SJCRH30 (cell line): ENCODE measurements around the gene SLC66A2. TPM values are rescaled to one million over a fixed set of nuclear protein-coding genes. Genes with fewer than 3 reads are reported as not detected.

Experiments
- DNase-seq, 2 experiments: peaks; one replicate each; pipeline ENCODE4 v3.0.0-alpha.2; 2015 to 2020
- H3K27ac ChIP-seq: fragments of 250-450 bp; sonication (Bioruptor Pico); 2 replicates; pipeline ENCODE4 v1.5.1; 2020; ENCODE audit warnings: mild to moderate bottlenecking, moderate library complexity
- H3K27me3 ChIP-seq: fragments of 250-450 bp; sonication (Bioruptor Pico); 2 replicates; pipeline ENCODE4 v1.5.1; 2020; ENCODE audit warnings: mild to moderate bottlenecking, moderate library complexity
- H3K36me3 ChIP-seq: fragments of 250-450 bp; sonication (Bioruptor Pico); 2 replicates; pipeline ENCODE4 v1.5.1; 2020; ENCODE audit warnings: mild to moderate bottlenecking, moderate library complexity
- H3K4me1 ChIP-seq: fragments of 250-450 bp; sonication (Bioruptor Pico); 2 replicates; pipeline ENCODE4 v1.5.1; 2020; ENCODE audit warnings: mild to moderate bottlenecking, moderate library complexity
- H3K4me3 ChIP-seq: fragments of 250-450 bp; sonication (Bioruptor Pico); 2 replicates; pipeline ENCODE4 v1.5.1; 2020; ENCODE audit warnings: mild to moderate bottlenecking, moderate library complexity
- H3K9me3 ChIP-seq: fragments of 250-450 bp; sonication (Bioruptor Pico); replicated peaks from 2 replicates; pipeline ENCODE4 v1.5.1; 2020; ENCODE audit warnings: mild to moderate bottlenecking, moderate library complexity
- total RNA-seq: library from RNA; depleted of rRNA; stranded (reverse); fragments of >200 nt; shearing (Covaris generic); gene quantifications from 2 replicates; pipeline ENCODE4 v1.2.3, GENCODE V29; 2014

SLC66A2 gene
- total RNA-seq, 1 experiment from 2014 or later = 16.3 TPM

- no peaks in the 10 kb centered on the region for H3K9me3 ChIP-seq
- H3K4me1 ChIP-seq = no peaks in the 10 kb centered on the region
- no peak overlapping the region for H3K27ac ChIP-seq
- H3K4me3 ChIP-seq = no peak overlapping the region
- no peak for DNase-seq
- H3K27me3 ChIP-seq = no peaks in the 10 kb centered on the region
- H3K36me3 ChIP-seq = no peaks in the 10 kb centered on the region
These were observed 34.8 kb downstream of the SLC66A2 start for GRCh38 chr18:79916546-79917168.

- no peaks in the 10 kb centered on the region for H3K9me3 ChIP-seq
- H3K27me3 ChIP-seq = no peaks in the 10 kb centered on the region
- no peaks in the 10 kb centered on the region for H3K36me3 ChIP-seq
- no peak overlapping the region for H3K4me3 ChIP-seq
- no peaks in the 10 kb centered on the region for H3K4me1 ChIP-seq
- no peak overlapping the region for H3K27ac ChIP-seq
- no peak for DNase-seq
These were observed 35.3 kb downstream of the SLC66A2 start for GRCh38 chr18:79916128-79916494.

- Histone ChIP-seq H3K36me3 (no peaks in the 10 kb centered on the region), H3K27me3 (no peaks in the 10 kb centered on the region), H3K4me3 (no peak overlapping the region), H3K27ac (no peak overlapping the region), H3K4me1 (no peaks in the 10 kb centered on the region), H3K9me3 (no peaks in the 10 kb centered on the region)
- no peak for DNase-seq
These were observed 36.0 kb downstream of the SLC66A2 start for GRCh38 chr18:79915161-79916127.

GRCh38 chr18:79914614-79915160, 36.8 kb downstream of the SLC66A2 start:
- Histone ChIP-seq H3K4me3 (no peak overlapping the region), H3K9me3 (no peaks in the 10 kb centered on the region), H3K36me3 (no peaks in the 10 kb centered on the region), H3K27ac (no peak overlapping the region), H3K27me3 (no peaks in the 10 kb centered on the region), H3K4me1 (no peaks in the 10 kb centered on the region)
- DNase-seq = no peak

GRCh38 chr18:79912994-79913831, 38.2 kb downstream of the SLC66A2 start:
- DNase-seq = no peak
- Histone ChIP-seq H3K9me3 (no peaks in the 10 kb centered on the region), H3K36me3 (0 out of 2 replicates have a peak, but pooled peaks cover 2% of the 10 kb centered on the region), H3K4me1 (no peaks in the 10 kb centered on the region), H3K4me3 (no peak overlapping the region), H3K27ac (no peak overlapping the region), H3K27me3 (no peaks in the 10 kb centered on the region)

- Histone ChIP-seq H3K27me3 (no peaks in the 10 kb centered on the region), H3K27ac (no peak overlapping the region), H3K36me3 (0 out of 2 replicates have a peak, but pooled peaks cover 2% of the 10 kb centered on the region), H3K9me3 (no peaks in the 10 kb centered on the region), H3K4me3 (no peak overlapping the region), H3K4me1 (no peaks in the 10 kb centered on the region)
- DNase-seq = no peak
These were observed 39.0 kb downstream of the SLC66A2 start for GRCh38 chr18:79912409-79912991.

- Histone ChIP-seq H3K27ac (no peak overlapping the region), H3K4me1 (no peaks in the 10 kb centered on the region), H3K36me3 (0 out of 2 replicates have a peak, but pooled peaks cover 2% of the 10 kb centered on the region), H3K9me3 (no peaks in the 10 kb centered on the region), H3K27me3 (no peaks in the 10 kb centered on the region), H3K4me3 (no peak overlapping the region)
- peak in 1 of 2 experiments; percentile 16 for DNase-seq
These were observed 39.8 kb downstream of the SLC66A2 start for GRCh38 chr18:79911344-79912270.

GRCh38 chr18:79910563-79911343, 40.7 kb downstream of the SLC66A2 start:
- Histone ChIP-seq H3K27me3 (no peaks in the 10 kb centered on the region), H3K4me3 (no peak overlapping the region), H3K36me3 (0 out of 2 replicates have a peak, but pooled peaks cover 2% of the 10 kb centered on the region), H3K4me1 (no peaks in the 10 kb centered on the region), H3K9me3 (no peaks in the 10 kb centered on the region), H3K27ac (no peak overlapping the region)
- no peak for DNase-seq

- Histone ChIP-seq H3K9me3 (no peaks in the 10 kb centered on the region), H3K27ac (no peak overlapping the region), H3K4me1 (no peaks in the 10 kb centered on the region), H3K36me3 (0 out of 2 replicates have a peak, but pooled peaks cover 2% of the 10 kb centered on the region), H3K27me3 (no peaks in the 10 kb centered on the region), H3K4me3 (no peak overlapping the region)
- no peak for DNase-seq
These were observed 44.7 kb downstream of the SLC66A2 start for GRCh38 chr18:79906706-79907105.

- Histone ChIP-seq H3K36me3 (0 out of 2 replicates have a peak, but pooled peaks cover 2% of the 10 kb centered on the region), H3K9me3 (no peaks in the 10 kb centered on the region), H3K4me1 (no peaks in the 10 kb centered on the region), H3K27ac (no peak overlapping the region), H3K27me3 (no peaks in the 10 kb centered on the region), H3K4me3 (no peak overlapping the region)
- DNase-seq = no peak
These were observed 45.5 kb downstream of the SLC66A2 start for GRCh38 chr18:79905993-79906392.

- H3K4me3 ChIP-seq = no peak overlapping the region
- no peak overlapping the region for H3K27ac ChIP-seq
- H3K27me3 ChIP-seq = no peaks in the 10 kb centered on the region
- DNase-seq = no peak
- H3K36me3 ChIP-seq = 0 out of 2 replicates have a peak, but pooled peaks cover 2% of the 10 kb centered on the region
- H3K9me3 ChIP-seq = no peaks in the 10 kb centered on the region
- no peaks in the 10 kb centered on the region for H3K4me1 ChIP-seq
These were observed 46.0 kb downstream of the SLC66A2 start for GRCh38 chr18:79905389-79905911.

- Histone ChIP-seq H3K9me3 (no peaks in the 10 kb centered on the region), H3K4me3 (no peak overlapping the region; the same call in 1 of the 2 replicates), H3K4me1 (no peaks in the 10 kb centered on the region), H3K27me3 (no peaks in the 10 kb centered on the region), H3K27ac (peak overlapping the region; percentile 51), H3K36me3 (0 out of 2 replicates have a peak, but pooled peaks cover 2% of the 10 kb centered on the region)
- DNase-seq = peak; percentile 79 to 81
These were observed 46.9 kb downstream of the SLC66A2 start for GRCh38 chr18:79904357-79905147.
